H9 (cell line): ENCODE results near the gene CRMP1. TPM values are rescaled to one million over a fixed set of nuclear protein-coding genes. Genes with fewer than 3 reads are reported as not detected.

Experiments used
- DNase-seq: peaks from one replicate; pipeline ENCODE4 v3.0.0-alpha.2; 2017
- H2AFZ ChIP-seq: one replicate; pipeline ENCODE4 v1.6.1; 2013; ENCODE audit warnings: mild to moderate bottlenecking, low read length, control low read depth, moderate library complexity
- H2AK5ac ChIP-seq: 2 replicates; pipeline ENCODE4 v1.6.1; 2013; ENCODE audit warnings: low read length, control low read depth, mixed read lengths; ENCODE audit not compliant: insufficient read length
- H2BK120ac ChIP-seq: one replicate; pipeline ENCODE4 v1.6.1; 2013; ENCODE audit warnings: low read depth, mild to moderate bottlenecking, low read length, control low read depth, inconsistent platforms; ENCODE audit not compliant: poor library complexity, severe bottlenecking
- H2BK12ac ChIP-seq: 2 replicates; pipeline ENCODE4 v1.6.1; 2013; ENCODE audit warnings: low read length, control low read depth, mixed read lengths, low read depth; ENCODE audit not compliant: insufficient read length
- H2BK15ac ChIP-seq: 2 replicates; pipeline ENCODE4 v1.6.1; 2013; ENCODE audit warnings: low read depth, low read length, control low read depth
- H2BK20ac ChIP-seq: one replicate; pipeline ENCODE4 v1.6.1; 2013; ENCODE audit warnings: low read depth, mild to moderate bottlenecking, low read length, control low read depth, inconsistent platforms; ENCODE audit not compliant: poor library complexity, severe bottlenecking
- H2BK5ac ChIP-seq: 2 replicates; pipeline ENCODE4 v1.6.1; 2013; ENCODE audit warnings: low read length, control low read depth, mixed read lengths; ENCODE audit not compliant: insufficient read length
- H3K14ac ChIP-seq: 2 replicates; pipeline ENCODE4 v1.6.1; 2013; ENCODE audit warnings: low read length, control low read depth; ENCODE audit not compliant: insufficient read depth
- H3K18ac ChIP-seq: 2 replicates; pipeline ENCODE4 v1.6.1; 2013; ENCODE audit warnings: low read depth, mild to moderate bottlenecking, mixed read lengths, low read length, control low read depth; ENCODE audit not compliant: insufficient read length
- H3K23ac ChIP-seq: 2 replicates; pipeline ENCODE4 v1.6.1; 2013; ENCODE audit warnings: low read length, control low read depth, mixed read lengths, low read depth; ENCODE audit not compliant: insufficient read length
- H3K23me2 ChIP-seq: 2 replicates; pipeline ENCODE4 v1.6.1; 2013; ENCODE audit warnings: low read depth, mild to moderate bottlenecking, mixed read lengths, low read length, control low read depth; ENCODE audit not compliant: insufficient read length, poor library complexity, severe bottlenecking
- H3K27ac ChIP-seq: 2 replicates; pipeline ENCODE4 v1.5.1; 2013; ENCODE audit warnings: low read length, control low read depth, mixed read lengths, low read depth; ENCODE audit not compliant: insufficient read length
- H3K27me3 ChIP-seq: 2 replicates; pipeline ENCODE4 v1.6.1; 2013; ENCODE audit warnings: low read length, control low read depth, inconsistent platforms; ENCODE audit not compliant: insufficient read depth
- H3K4ac ChIP-seq: 2 replicates; pipeline ENCODE4 v1.6.1; 2013; ENCODE audit warnings: low read depth, mild to moderate bottlenecking, control low read depth, inconsistent platforms, low read length, moderate library complexity
- H3K4me1 ChIP-seq: 2 replicates; pipeline ENCODE4 v1.6.1; 2013; ENCODE audit warnings: low read length, control low read depth, inconsistent platforms; ENCODE audit not compliant: insufficient read depth
- H3K4me2 ChIP-seq: 2 replicates; pipeline ENCODE4 v1.6.1; 2013; ENCODE audit warnings: low read length, control low read depth, mixed read lengths; ENCODE audit not compliant: insufficient read length, insufficient read depth
- H3K56ac ChIP-seq: 2 replicates; pipeline ENCODE4 v1.6.1; 2013; ENCODE audit warnings: low read depth, mild to moderate bottlenecking, mixed read lengths, low read length, control low read depth; ENCODE audit not compliant: insufficient read length
- H3K79me1 ChIP-seq: 2 replicates; pipeline ENCODE4 v1.6.1; 2013; ENCODE audit warnings: low read depth, mild to moderate bottlenecking, moderate library complexity, low read length, control low read depth, inconsistent platforms; ENCODE audit not compliant: insufficient read depth, poor library complexity, severe bottlenecking
- H3K79me2 ChIP-seq: 2 replicates; pipeline ENCODE4 v1.6.1; 2013; ENCODE audit warnings: low read length, control low read depth, inconsistent platforms; ENCODE audit not compliant: insufficient read depth
- H3K9ac ChIP-seq: 2 replicates; pipeline ENCODE4 v1.6.1; 2013; ENCODE audit warnings: low read length, control low read depth, mixed read lengths; ENCODE audit not compliant: insufficient read length; ENCODE audit errors: extremely low read depth
- H3K9me3 ChIP-seq: one replicate; pipeline ENCODE4 v1.6.1; 2013; ENCODE audit warnings: low read depth, low read length, inconsistent platforms; ENCODE audit not compliant: control insufficient read depth
- H3T11ph ChIP-seq: one replicate; pipeline ENCODE4 v1.6.1; 2013; ENCODE audit warnings: mild to moderate bottlenecking, low read length, control low read depth, inconsistent platforms
- H4K20me1 ChIP-seq: one replicate; pipeline ENCODE4 v1.6.1; 2013; ENCODE audit not compliant: control insufficient read depth, insufficient read length, insufficient read depth
- H4K5ac ChIP-seq: 2 replicates; pipeline ENCODE4 v1.6.1; 2013; ENCODE audit warnings: low read depth, mild to moderate bottlenecking, mixed read lengths, low read length, control low read depth; ENCODE audit not compliant: insufficient read length
- H4K8ac ChIP-seq: replicated peaks from 2 replicates; pipeline ENCODE4 v1.6.1; 2013; ENCODE audit warnings: low read length, control low read depth, mixed read lengths, low read depth; ENCODE audit not compliant: insufficient read length
- H4K91ac ChIP-seq: 2 replicates; pipeline ENCODE4 v1.6.1; 2013; ENCODE audit warnings: low read depth, mild to moderate bottlenecking, moderate library complexity, mixed read lengths, low read length, control low read depth; ENCODE audit not compliant: insufficient read length
- H3K27ac Mint-ChIP-seq, 3 experiments: 2 replicates in 2 of 3; 3 replicates in 1 of 3; pipeline ENCODE4 v1.8.0; 2020 to 2021; ENCODE audit warnings: mixed read lengths in 3 of 3, mild to moderate bottlenecking in 1 of 3, moderate library complexity in 1 of 3
- H3K27me3 Mint-ChIP-seq: 2 replicates; pipeline ENCODE4 v1.8.0; 2021; ENCODE audit warnings: low read depth, mild to moderate bottlenecking, moderate library complexity, mixed read lengths
- H3K36me3 Mint-ChIP-seq, 3 experiments: 2 replicates in 2 of 3; 3 replicates in 1 of 3; pipeline ENCODE4 v1.8.0; 2020 to 2021; ENCODE audit warnings: low read depth in 3 of 3, mixed read lengths in 3 of 3; ENCODE audit not compliant: insufficient read depth in 1 of 3
- H3K4me1 Mint-ChIP-seq, 2 experiments: 2 replicates each; pipeline ENCODE4 v1.8.0; 2020; ENCODE audit warnings: mixed read lengths in 2 of 2
- H3K4me3 Mint-ChIP-seq, 2 experiments: 2 replicates in 1 of 2; 3 replicates in 1 of 2; pipeline ENCODE4 v1.8.0; 2020 to 2021; ENCODE audit warnings: mild to moderate bottlenecking in 2 of 2, mixed read lengths in 2 of 2, moderate library complexity in 1 of 2
- H3K9me3 Mint-ChIP-seq, 2 experiments: 2 replicates in 1 of 2; 3 replicates in 1 of 2; pipeline ENCODE4 v1.8.0; 2020; ENCODE audit warnings: mild to moderate bottlenecking in 2 of 2, mixed read lengths in 2 of 2, moderate library complexity in 1 of 2
- WGBS: extraction: QIAGEN DNeasy Blood & Tissue Kit; methylation state at CpG from one replicate; pipeline ENCODE4 v1.1.7; 2013; ENCODE audit warnings: missing lambda C conversion rate, low lambda C conversion rate, mixed read lengths; ENCODE audit not compliant: insufficient read length; ENCODE audit errors: extremely low coverage; 5-methylcytosine and 5-hydroxymethylcytosine counted together
- total RNA-seq: library from RNA; stranded (reverse); gene quantifications from 2 replicates; pipeline ENCODE4 v1.2.1, GENCODE V29; 2021
- TF ChIP-seq, protein P1 (sequence below): fragments of 200-600 bp; sonication (generic); conservative IDR thresholded peaks from 3 replicates; pipeline ENCODE4 v1.8.0; 2021; ENCODE audit warnings: antibody characterized with exemption, mild to moderate bottlenecking

Gene CRMP1
- total RNA-seq, 1 experiment from 2014 or later, result 71.6 TPM

DNA sequence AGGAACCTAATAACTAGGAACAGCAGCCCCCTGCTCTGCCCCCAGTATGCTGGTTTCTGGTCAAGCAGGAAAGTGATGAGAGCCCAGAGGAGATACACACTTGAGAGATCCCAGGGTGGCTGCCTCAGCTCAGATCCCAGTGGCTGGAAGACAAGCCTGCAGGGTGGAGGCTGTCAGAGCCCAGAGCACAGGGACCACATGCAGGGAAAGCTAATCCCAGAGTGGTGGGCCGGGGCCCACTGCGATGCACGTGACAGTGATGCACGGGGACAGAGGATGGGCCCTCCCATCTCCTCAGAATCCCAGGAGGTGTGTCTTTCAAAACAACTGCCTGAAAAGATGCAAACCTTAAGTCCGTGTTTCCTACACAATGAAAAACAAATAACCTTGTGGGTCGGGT, 29.1 kb upstream of the CRMP1 start:
- H4K5ac ChIP-seq, result no peak overlapping the region
- H3K4me1 ChIP-seq, result peaks cover 4% of the 10 kb centered on the region; the same call in 1 of the 2 replicates
- no peaks in the 10 kb centered on the region for H3K9me3 ChIP-seq
- no peak overlapping the region for H3K4me3 Mint-ChIP-seq
- no peak overlapping the region for H3K14ac ChIP-seq
- H3K36me3 Mint-ChIP-seq, result no peaks in the 10 kb centered on the region
- H3K56ac ChIP-seq, result no peak overlapping the region
- no peak overlapping the region for H3K9ac ChIP-seq
- H4K8ac ChIP-seq, result no peak overlapping the region
- H3K79me2 ChIP-seq, result no peaks in the 10 kb centered on the region
- no peak overlapping the region for H3T11ph ChIP-seq
- H2AFZ ChIP-seq, result no peak overlapping the region
- H3K4ac ChIP-seq, result no peak overlapping the region
- peaks cover 44% of the 10 kb centered on the region for H3K27me3 Mint-ChIP-seq
- no peaks in the 10 kb centered on the region for H4K20me1 ChIP-seq
- no peak overlapping the region for H3K18ac ChIP-seq
- H2BK20ac ChIP-seq, result no peak overlapping the region
- no peaks in the 10 kb centered on the region for H3K23me2 ChIP-seq
- H3K79me1 ChIP-seq, result no peaks in the 10 kb centered on the region
- no peak overlapping the region for H4K91ac ChIP-seq
- DNase-seq, result no peak
- H2BK15ac ChIP-seq, result no peak overlapping the region
- no peak overlapping the region for H2AK5ac ChIP-seq
- no peaks in the 10 kb centered on the region for H3K27me3 ChIP-seq
- peaks cover 25 to 28% of the 10 kb centered on the region in 2 experiments for H3K4me1 Mint-ChIP-seq
- no peak overlapping the region for H3K27ac ChIP-seq
- no CpG with 5 or more reads among the region's 6 CpGs for WGBS
- no peak overlapping the region for H2BK120ac ChIP-seq
- H2BK12ac ChIP-seq, result no peak overlapping the region
- H3K27ac Mint-ChIP-seq, result no peak overlapping the region
- TF ChIP-seq, protein P1, sequence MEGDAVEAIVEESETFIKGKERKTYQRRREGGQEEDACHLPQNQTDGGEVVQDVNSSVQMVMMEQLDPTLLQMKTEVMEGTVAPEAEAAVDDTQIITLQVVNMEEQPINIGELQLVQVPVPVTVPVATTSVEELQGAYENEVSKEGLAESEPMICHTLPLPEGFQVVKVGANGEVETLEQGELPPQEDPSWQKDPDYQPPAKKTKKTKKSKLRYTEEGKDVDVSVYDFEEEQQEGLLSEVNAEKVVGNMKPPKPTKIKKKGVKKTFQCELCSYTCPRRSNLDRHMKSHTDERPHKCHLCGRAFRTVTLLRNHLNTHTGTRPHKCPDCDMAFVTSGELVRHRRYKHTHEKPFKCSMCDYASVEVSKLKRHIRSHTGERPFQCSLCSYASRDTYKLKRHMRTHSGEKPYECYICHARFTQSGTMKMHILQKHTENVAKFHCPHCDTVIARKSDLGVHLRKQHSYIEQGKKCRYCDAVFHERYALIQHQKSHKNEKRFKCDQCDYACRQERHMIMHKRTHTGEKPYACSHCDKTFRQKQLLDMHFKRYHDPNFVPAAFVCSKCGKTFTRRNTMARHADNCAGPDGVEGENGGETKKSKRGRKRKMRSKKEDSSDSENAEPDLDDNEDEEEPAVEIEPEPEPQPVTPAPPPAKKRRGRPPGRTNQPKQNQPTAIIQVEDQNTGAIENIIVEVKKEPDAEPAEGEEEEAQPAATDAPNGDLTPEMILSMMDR, result no peak
- H3K9me3 Mint-ChIP-seq, result no peaks in the 10 kb centered on the region
- no peak overlapping the region for H3K4me2 ChIP-seq
- H3K23ac ChIP-seq, result no peak overlapping the region
- H2BK5ac ChIP-seq, result no peak overlapping the region
